8988T (cell line): ENCODE measurements around the gene LRP8.
"Not testable (repeated sequence)": the region's sequence is repeated elsewhere in the genome, so short reads cannot be mapped to it uniquely, and the experiment has no call there.

Experiments
- DNase-seq: peaks from one replicate; pipeline ENCODE4 v3.0.0; 2011

The LRP8 gene

GRCh38 chr1:53206083-53206685 lies 121.7 kb downstream of the LRP8 start:
- DNase-seq: not testable (repeated sequence)

GRCh38 chr1:53205496-53205895 lies 122.4 kb downstream of the LRP8 start:
- DNase-seq: not testable (repeated sequence)

GRCh38 chr1:53203466-53203865 lies 124.4 kb downstream of the LRP8 start:
- DNase-seq: no peak

- DNase-seq: no peak
Measured at GRCh38 chr1:53198241-53198651, 129.6 kb downstream of the LRP8 start.

GRCh38 chr1:53197291-53198200 lies 130.3 kb downstream of the LRP8 start:
- no peak for DNase-seq

GRCh38 chr1:53196485-53197290 lies 131.2 kb downstream of the LRP8 start, which contains the start of gene CPT2:
Gene CPT2, plus strand, starts transcription at chr1:53196824. Its CDS starts 120 bp downstream, at chr1:53196944.
- peak; percentile 70 for DNase-seq

- no peak for DNase-seq
Measured at GRCh38 chr1:53196017-53196484, 131.8 kb downstream of the LRP8 start.

- DNase-seq: no peak
Measured at GRCh38 chr1:53195246-53196016, 132.4 kb downstream of the LRP8 start.
